Esophagus muscularis mucosa (tissue), 4 donors: ENCODE data around the gene ETFDH.

Experiments
- EP300 ChIP-seq: sonication (generic); formaldehyde crosslinking; IDR thresholded peaks from one replicate; pipeline ENCODE4 v1.6.1; 2017; ENCODE audit warnings: antibody characterized with exemption
- POLR2A ChIP-seq: fragments of 450-650 bp; IDR thresholded peaks from one replicate; pipeline ENCODE4 v1.6.1; 2017; ENCODE audit warnings: antibody characterized with exemption, moderate library complexity, mild to moderate bottlenecking, low read depth
- POLR2AphosphoS5 ChIP-seq, 2 donors: sonication (generic); formaldehyde crosslinking; IDR thresholded peaks; one replicate each; pipeline ENCODE4 v1.6.1; 2017; ENCODE audit warnings: antibody characterized with exemption in 2 of 2
- TF ChIP-seq, protein P1 (sequence below), 3 experiments: fragments of 200-600 bp in 2 of 3; fragments of 450-650 bp in 1 of 3; sonication (generic) in 2 of 3; IDR thresholded peaks; one replicate each; pipeline ENCODE4 v1.5.1; 2017 to 2019; ENCODE audit warnings: antibody characterized with exemption in 3 of 3, mild to moderate bottlenecking in 2 of 3, moderate library complexity in 1 of 3

DNA sequence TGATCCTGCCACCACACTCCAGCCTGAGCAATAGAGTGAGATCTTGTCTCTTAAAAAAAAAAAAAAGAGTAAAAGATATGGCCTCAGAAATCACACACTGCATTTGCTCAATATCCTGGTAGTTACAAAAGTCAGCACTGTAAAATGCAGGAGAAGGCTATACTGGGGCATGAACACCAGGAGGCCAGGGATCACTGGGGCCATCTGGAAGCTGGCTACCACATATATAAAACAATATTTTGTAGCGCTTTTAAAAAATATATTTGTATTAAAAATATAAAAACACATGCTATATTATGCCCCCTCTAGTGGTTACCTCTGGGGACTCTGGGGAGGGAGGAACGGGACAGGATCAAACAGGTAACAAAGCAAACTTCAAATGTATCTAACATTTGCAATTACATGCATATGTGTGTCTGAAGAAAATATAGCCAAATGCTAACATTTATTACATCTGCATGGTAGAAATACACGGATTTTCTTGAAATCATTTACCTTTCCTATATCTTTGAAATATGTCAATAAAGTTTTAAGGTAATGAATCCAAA is 4.4 kb upstream of the ETFDH start:
- TF ChIP-seq POLR2A (no peak), POLR2AphosphoS5 (IDR thresholded peaks at IDR 0.05) (no peak), EP300 (no peak)
- TF ChIP-seq, protein P1, sequence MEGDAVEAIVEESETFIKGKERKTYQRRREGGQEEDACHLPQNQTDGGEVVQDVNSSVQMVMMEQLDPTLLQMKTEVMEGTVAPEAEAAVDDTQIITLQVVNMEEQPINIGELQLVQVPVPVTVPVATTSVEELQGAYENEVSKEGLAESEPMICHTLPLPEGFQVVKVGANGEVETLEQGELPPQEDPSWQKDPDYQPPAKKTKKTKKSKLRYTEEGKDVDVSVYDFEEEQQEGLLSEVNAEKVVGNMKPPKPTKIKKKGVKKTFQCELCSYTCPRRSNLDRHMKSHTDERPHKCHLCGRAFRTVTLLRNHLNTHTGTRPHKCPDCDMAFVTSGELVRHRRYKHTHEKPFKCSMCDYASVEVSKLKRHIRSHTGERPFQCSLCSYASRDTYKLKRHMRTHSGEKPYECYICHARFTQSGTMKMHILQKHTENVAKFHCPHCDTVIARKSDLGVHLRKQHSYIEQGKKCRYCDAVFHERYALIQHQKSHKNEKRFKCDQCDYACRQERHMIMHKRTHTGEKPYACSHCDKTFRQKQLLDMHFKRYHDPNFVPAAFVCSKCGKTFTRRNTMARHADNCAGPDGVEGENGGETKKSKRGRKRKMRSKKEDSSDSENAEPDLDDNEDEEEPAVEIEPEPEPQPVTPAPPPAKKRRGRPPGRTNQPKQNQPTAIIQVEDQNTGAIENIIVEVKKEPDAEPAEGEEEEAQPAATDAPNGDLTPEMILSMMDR (IDR thresholded peaks at IDR 0.05), result peak in 2 of 3 experiments; percentile 13 to 32
